H9 (cell line): ENCODE measurements around the gene FASLG. TPM values are rescaled to one million over a fixed set of nuclear protein-coding genes. Genes with fewer than 3 reads are reported as not detected.

Experiments
- DNase-seq: peaks from one replicate; pipeline ENCODE4 v3.0.0-alpha.2; 2017
- H2AFZ ChIP-seq: one replicate; pipeline ENCODE4 v1.6.1; 2013; ENCODE audit warnings: mild to moderate bottlenecking, low read length, control low read depth, moderate library complexity
- H2AK5ac ChIP-seq: 2 replicates; pipeline ENCODE4 v1.6.1; 2013; ENCODE audit warnings: low read length, control low read depth, mixed read lengths; ENCODE audit not compliant: insufficient read length
- H2BK120ac ChIP-seq: one replicate; pipeline ENCODE4 v1.6.1; 2013; ENCODE audit warnings: low read depth, mild to moderate bottlenecking, low read length, control low read depth, inconsistent platforms; ENCODE audit not compliant: poor library complexity, severe bottlenecking
- H2BK12ac ChIP-seq: 2 replicates; pipeline ENCODE4 v1.6.1; 2013; ENCODE audit warnings: low read length, control low read depth, mixed read lengths, low read depth; ENCODE audit not compliant: insufficient read length
- H2BK15ac ChIP-seq: 2 replicates; pipeline ENCODE4 v1.6.1; 2013; ENCODE audit warnings: low read depth, low read length, control low read depth
- H2BK20ac ChIP-seq: one replicate; pipeline ENCODE4 v1.6.1; 2013; ENCODE audit warnings: low read depth, mild to moderate bottlenecking, low read length, control low read depth, inconsistent platforms; ENCODE audit not compliant: poor library complexity, severe bottlenecking
- H2BK5ac ChIP-seq: 2 replicates; pipeline ENCODE4 v1.6.1; 2013; ENCODE audit warnings: low read length, control low read depth, mixed read lengths; ENCODE audit not compliant: insufficient read length
- H3K14ac ChIP-seq: 2 replicates; pipeline ENCODE4 v1.6.1; 2013; ENCODE audit warnings: low read length, control low read depth; ENCODE audit not compliant: insufficient read depth
- H3K18ac ChIP-seq: 2 replicates; pipeline ENCODE4 v1.6.1; 2013; ENCODE audit warnings: low read depth, mild to moderate bottlenecking, mixed read lengths, low read length, control low read depth; ENCODE audit not compliant: insufficient read length
- H3K23ac ChIP-seq: 2 replicates; pipeline ENCODE4 v1.6.1; 2013; ENCODE audit warnings: low read length, control low read depth, mixed read lengths, low read depth; ENCODE audit not compliant: insufficient read length
- H3K23me2 ChIP-seq: 2 replicates; pipeline ENCODE4 v1.6.1; 2013; ENCODE audit warnings: low read depth, mild to moderate bottlenecking, mixed read lengths, low read length, control low read depth; ENCODE audit not compliant: insufficient read length, poor library complexity, severe bottlenecking
- H3K27ac ChIP-seq: 2 replicates; pipeline ENCODE4 v1.5.1; 2013; ENCODE audit warnings: low read length, control low read depth, mixed read lengths, low read depth; ENCODE audit not compliant: insufficient read length
- H3K27me3 ChIP-seq: 2 replicates; pipeline ENCODE4 v1.6.1; 2013; ENCODE audit warnings: low read length, control low read depth, inconsistent platforms; ENCODE audit not compliant: insufficient read depth
- H3K4ac ChIP-seq: 2 replicates; pipeline ENCODE4 v1.6.1; 2013; ENCODE audit warnings: low read depth, mild to moderate bottlenecking, control low read depth, inconsistent platforms, low read length, moderate library complexity
- H3K4me1 ChIP-seq: 2 replicates; pipeline ENCODE4 v1.6.1; 2013; ENCODE audit warnings: low read length, control low read depth, inconsistent platforms; ENCODE audit not compliant: insufficient read depth
- H3K4me2 ChIP-seq: 2 replicates; pipeline ENCODE4 v1.6.1; 2013; ENCODE audit warnings: low read length, control low read depth, mixed read lengths; ENCODE audit not compliant: insufficient read length, insufficient read depth
- H3K56ac ChIP-seq: 2 replicates; pipeline ENCODE4 v1.6.1; 2013; ENCODE audit warnings: low read depth, mild to moderate bottlenecking, mixed read lengths, low read length, control low read depth; ENCODE audit not compliant: insufficient read length
- H3K79me1 ChIP-seq: 2 replicates; pipeline ENCODE4 v1.6.1; 2013; ENCODE audit warnings: low read depth, mild to moderate bottlenecking, moderate library complexity, low read length, control low read depth, inconsistent platforms; ENCODE audit not compliant: insufficient read depth, poor library complexity, severe bottlenecking
- H3K79me2 ChIP-seq: 2 replicates; pipeline ENCODE4 v1.6.1; 2013; ENCODE audit warnings: low read length, control low read depth, inconsistent platforms; ENCODE audit not compliant: insufficient read depth
- H3K9ac ChIP-seq: 2 replicates; pipeline ENCODE4 v1.6.1; 2013; ENCODE audit warnings: low read length, control low read depth, mixed read lengths; ENCODE audit not compliant: insufficient read length; ENCODE audit errors: extremely low read depth
- H3K9me3 ChIP-seq: one replicate; pipeline ENCODE4 v1.6.1; 2013; ENCODE audit warnings: low read depth, low read length, inconsistent platforms; ENCODE audit not compliant: control insufficient read depth
- H3T11ph ChIP-seq: one replicate; pipeline ENCODE4 v1.6.1; 2013; ENCODE audit warnings: mild to moderate bottlenecking, low read length, control low read depth, inconsistent platforms
- H4K20me1 ChIP-seq: one replicate; pipeline ENCODE4 v1.6.1; 2013; ENCODE audit not compliant: control insufficient read depth, insufficient read length, insufficient read depth
- H4K5ac ChIP-seq: 2 replicates; pipeline ENCODE4 v1.6.1; 2013; ENCODE audit warnings: low read depth, mild to moderate bottlenecking, mixed read lengths, low read length, control low read depth; ENCODE audit not compliant: insufficient read length
- H4K8ac ChIP-seq: replicated peaks from 2 replicates; pipeline ENCODE4 v1.6.1; 2013; ENCODE audit warnings: low read length, control low read depth, mixed read lengths, low read depth; ENCODE audit not compliant: insufficient read length
- H4K91ac ChIP-seq: 2 replicates; pipeline ENCODE4 v1.6.1; 2013; ENCODE audit warnings: low read depth, mild to moderate bottlenecking, moderate library complexity, mixed read lengths, low read length, control low read depth; ENCODE audit not compliant: insufficient read length
- H3K27ac Mint-ChIP-seq, 3 experiments: 2 replicates in 2 of 3; 3 replicates in 1 of 3; pipeline ENCODE4 v1.8.0; 2020 to 2021; ENCODE audit warnings: mixed read lengths in 3 of 3, mild to moderate bottlenecking in 1 of 3, moderate library complexity in 1 of 3
- H3K27me3 Mint-ChIP-seq: 2 replicates; pipeline ENCODE4 v1.8.0; 2021; ENCODE audit warnings: low read depth, mild to moderate bottlenecking, moderate library complexity, mixed read lengths
- H3K36me3 Mint-ChIP-seq, 3 experiments: 2 replicates in 2 of 3; 3 replicates in 1 of 3; pipeline ENCODE4 v1.8.0; 2020 to 2021; ENCODE audit warnings: low read depth in 3 of 3, mixed read lengths in 3 of 3; ENCODE audit not compliant: insufficient read depth in 1 of 3
- H3K4me1 Mint-ChIP-seq, 2 experiments: 2 replicates each; pipeline ENCODE4 v1.8.0; 2020; ENCODE audit warnings: mixed read lengths in 2 of 2
- H3K4me3 Mint-ChIP-seq, 2 experiments: 2 replicates in 1 of 2; 3 replicates in 1 of 2; pipeline ENCODE4 v1.8.0; 2020 to 2021; ENCODE audit warnings: mild to moderate bottlenecking in 2 of 2, mixed read lengths in 2 of 2, moderate library complexity in 1 of 2
- H3K9me3 Mint-ChIP-seq, 2 experiments: 2 replicates in 1 of 2; 3 replicates in 1 of 2; pipeline ENCODE4 v1.8.0; 2020; ENCODE audit warnings: mild to moderate bottlenecking in 2 of 2, mixed read lengths in 2 of 2, moderate library complexity in 1 of 2
- WGBS: extraction: QIAGEN DNeasy Blood & Tissue Kit; methylation state at CpG from one replicate; pipeline ENCODE4 v1.1.7; 2013; ENCODE audit warnings: missing lambda C conversion rate, low lambda C conversion rate, mixed read lengths; ENCODE audit not compliant: insufficient read length; ENCODE audit errors: extremely low coverage; 5-methylcytosine and 5-hydroxymethylcytosine counted together
- total RNA-seq: library from RNA; stranded (reverse); gene quantifications from 2 replicates; pipeline ENCODE4 v1.2.1, GENCODE V29; 2021
- TF ChIP-seq, protein P1 (sequence below): fragments of 200-600 bp; sonication (generic); conservative IDR thresholded peaks from 3 replicates; pipeline ENCODE4 v1.8.0; 2021; ENCODE audit warnings: antibody characterized with exemption, mild to moderate bottlenecking

Gene FASLG
- total RNA-seq, 1 experiment from 2014 or later, result not detected

DNA sequence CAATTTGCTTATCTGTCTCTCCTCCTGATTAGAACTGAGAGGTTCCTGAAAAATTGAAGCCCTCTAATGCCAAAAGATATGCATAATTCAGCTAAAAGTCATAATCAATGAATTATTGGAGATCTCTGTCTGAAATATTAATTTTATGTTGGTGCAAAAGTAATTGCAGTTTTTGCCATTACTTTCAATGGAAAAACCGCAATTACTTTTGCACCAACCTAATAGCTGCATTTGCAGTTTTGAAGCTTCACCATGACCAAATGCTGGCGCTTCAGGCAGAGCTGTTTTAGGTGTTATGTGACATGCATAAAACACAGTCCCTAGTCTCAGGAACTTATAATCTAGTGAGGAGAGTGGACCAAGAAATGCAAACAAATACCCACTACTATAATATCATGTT, 29.7 kb upstream of the FASLG start:
- no peaks in the 10 kb centered on the region for H4K20me1 ChIP-seq
- no peaks in the 10 kb centered on the region; the same call in 1 of the 2 replicates for H3K27me3 Mint-ChIP-seq
- H3K9me3 Mint-ChIP-seq, result peaks cover 16 to 25% of the 10 kb centered on the region in 2 experiments
- H3K4me1 Mint-ChIP-seq, result peaks cover 6 to 11% of the 10 kb centered on the region in 2 experiments; a peak in 2 of 4 replicates
- no peak for DNase-seq
- H2BK12ac ChIP-seq, result no peak overlapping the region
- peaks cover 2 to 12% (median 7%) of the 10 kb centered on the region in 3 experiments for H3K36me3 Mint-ChIP-seq
- no peak overlapping the region for H2AK5ac ChIP-seq
- no peak overlapping the region for H4K8ac ChIP-seq
- no peak overlapping the region for H4K5ac ChIP-seq
- H3T11ph ChIP-seq, result no peak overlapping the region
- H3K4me1 ChIP-seq, result no peaks in the 10 kb centered on the region
- no peaks in the 10 kb centered on the region for H3K9me3 ChIP-seq
- no peak overlapping the region for H3K4me3 Mint-ChIP-seq
- H3K79me2 ChIP-seq, result no peaks in the 10 kb centered on the region
- TF ChIP-seq, protein P1, sequence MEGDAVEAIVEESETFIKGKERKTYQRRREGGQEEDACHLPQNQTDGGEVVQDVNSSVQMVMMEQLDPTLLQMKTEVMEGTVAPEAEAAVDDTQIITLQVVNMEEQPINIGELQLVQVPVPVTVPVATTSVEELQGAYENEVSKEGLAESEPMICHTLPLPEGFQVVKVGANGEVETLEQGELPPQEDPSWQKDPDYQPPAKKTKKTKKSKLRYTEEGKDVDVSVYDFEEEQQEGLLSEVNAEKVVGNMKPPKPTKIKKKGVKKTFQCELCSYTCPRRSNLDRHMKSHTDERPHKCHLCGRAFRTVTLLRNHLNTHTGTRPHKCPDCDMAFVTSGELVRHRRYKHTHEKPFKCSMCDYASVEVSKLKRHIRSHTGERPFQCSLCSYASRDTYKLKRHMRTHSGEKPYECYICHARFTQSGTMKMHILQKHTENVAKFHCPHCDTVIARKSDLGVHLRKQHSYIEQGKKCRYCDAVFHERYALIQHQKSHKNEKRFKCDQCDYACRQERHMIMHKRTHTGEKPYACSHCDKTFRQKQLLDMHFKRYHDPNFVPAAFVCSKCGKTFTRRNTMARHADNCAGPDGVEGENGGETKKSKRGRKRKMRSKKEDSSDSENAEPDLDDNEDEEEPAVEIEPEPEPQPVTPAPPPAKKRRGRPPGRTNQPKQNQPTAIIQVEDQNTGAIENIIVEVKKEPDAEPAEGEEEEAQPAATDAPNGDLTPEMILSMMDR, result no peak
- H2BK5ac ChIP-seq, result no peak overlapping the region
- no peak overlapping the region for H3K27ac ChIP-seq
- H2BK15ac ChIP-seq, result no peak overlapping the region
- H3K18ac ChIP-seq, result no peak overlapping the region
- H4K91ac ChIP-seq, result no peak overlapping the region
- no peak overlapping the region for H3K14ac ChIP-seq
- H3K56ac ChIP-seq, result no peak overlapping the region
- no peak overlapping the region for H3K23ac ChIP-seq
- H2BK120ac ChIP-seq, result no peak overlapping the region
- no peak overlapping the region for H2BK20ac ChIP-seq
- no peak overlapping the region for H2AFZ ChIP-seq
- no peaks in the 10 kb centered on the region for H3K79me1 ChIP-seq
- H3K9ac ChIP-seq, result no peak overlapping the region
- H3K27me3 ChIP-seq, result no peaks in the 10 kb centered on the region
- no peak overlapping the region for H3K27ac Mint-ChIP-seq
- no peak overlapping the region for H3K4me2 ChIP-seq
- H3K23me2 ChIP-seq, result no peaks in the 10 kb centered on the region
- WGBS, result no CpG with 5 or more reads among the region's 2 CpGs
- no peak overlapping the region for H3K4ac ChIP-seq
